HFF-Myc (cell line): ENCODE results near the gene ESYT3.

Source experiments
- DNase-seq: peaks from one replicate; pipeline ENCODE4 v3.0.0-alpha.2; 2011; ENCODE audit warnings: low read depth; ENCODE audit errors: extremely low read depth
- H3K4me3 ChIP-seq: replicated peaks from 2 replicates; pipeline ENCODE4 v1.5.1; 2011; ENCODE audit warnings: low read depth, mild to moderate bottlenecking, control low read depth, low read length
- TF ChIP-seq, protein P1 (sequence below): IDR thresholded peaks from 2 replicates; pipeline ENCODE4 v1.5.1; 2012; ENCODE audit warnings: mild to moderate bottlenecking, low read depth, low read length, control low read depth; ENCODE audit errors: missing control alignments

Gene ESYT3

DNA sequence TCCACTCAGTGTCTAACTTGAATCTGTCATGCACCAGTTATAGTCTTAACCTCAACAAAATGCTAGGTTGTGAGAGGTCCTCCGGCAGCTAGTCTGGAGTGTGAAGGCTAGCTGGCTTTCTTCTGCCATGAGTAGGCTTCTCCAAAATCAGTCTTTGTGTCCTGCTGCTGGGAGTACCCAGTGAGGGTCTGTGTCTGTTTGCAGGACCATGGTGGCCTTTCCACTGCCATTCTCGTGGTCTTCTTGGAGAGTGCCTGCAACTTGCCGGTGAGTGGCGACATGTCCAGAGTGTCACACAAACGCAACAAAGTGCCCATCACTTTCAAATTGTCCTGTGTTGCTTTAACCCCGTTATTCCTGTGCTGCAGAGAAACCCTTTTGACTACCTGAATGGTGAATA lies 34.0 kb downstream of the ESYT3 start:
- TF ChIP-seq, protein P1, sequence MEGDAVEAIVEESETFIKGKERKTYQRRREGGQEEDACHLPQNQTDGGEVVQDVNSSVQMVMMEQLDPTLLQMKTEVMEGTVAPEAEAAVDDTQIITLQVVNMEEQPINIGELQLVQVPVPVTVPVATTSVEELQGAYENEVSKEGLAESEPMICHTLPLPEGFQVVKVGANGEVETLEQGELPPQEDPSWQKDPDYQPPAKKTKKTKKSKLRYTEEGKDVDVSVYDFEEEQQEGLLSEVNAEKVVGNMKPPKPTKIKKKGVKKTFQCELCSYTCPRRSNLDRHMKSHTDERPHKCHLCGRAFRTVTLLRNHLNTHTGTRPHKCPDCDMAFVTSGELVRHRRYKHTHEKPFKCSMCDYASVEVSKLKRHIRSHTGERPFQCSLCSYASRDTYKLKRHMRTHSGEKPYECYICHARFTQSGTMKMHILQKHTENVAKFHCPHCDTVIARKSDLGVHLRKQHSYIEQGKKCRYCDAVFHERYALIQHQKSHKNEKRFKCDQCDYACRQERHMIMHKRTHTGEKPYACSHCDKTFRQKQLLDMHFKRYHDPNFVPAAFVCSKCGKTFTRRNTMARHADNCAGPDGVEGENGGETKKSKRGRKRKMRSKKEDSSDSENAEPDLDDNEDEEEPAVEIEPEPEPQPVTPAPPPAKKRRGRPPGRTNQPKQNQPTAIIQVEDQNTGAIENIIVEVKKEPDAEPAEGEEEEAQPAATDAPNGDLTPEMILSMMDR = no peak
- no peak overlapping the region for H3K4me3 ChIP-seq
- DNase-seq = no peak

DNA sequence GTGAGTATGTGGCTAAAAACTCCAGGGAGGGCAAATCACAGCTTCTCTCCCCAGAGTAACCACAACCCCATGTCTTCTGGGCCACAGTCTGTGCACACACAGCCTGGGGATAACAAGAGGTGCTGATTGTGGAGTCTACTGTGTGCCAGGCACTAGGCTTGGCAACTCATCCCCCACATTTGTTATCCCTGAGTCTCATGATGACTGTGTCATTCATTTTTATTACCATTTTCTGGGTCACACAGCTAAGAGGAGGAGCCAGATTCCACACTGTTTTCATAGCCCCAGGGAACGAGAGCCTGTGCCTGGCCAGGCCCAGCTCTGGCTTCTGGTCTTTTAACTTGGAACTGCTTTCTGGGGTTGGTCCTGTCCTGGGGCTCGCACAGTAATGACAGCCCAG lies 34.5 kb downstream of the ESYT3 start:
- DNase-seq = no peak
- no peak overlapping the region for H3K4me3 ChIP-seq
- TF ChIP-seq, protein P1 = no peak

DNA sequence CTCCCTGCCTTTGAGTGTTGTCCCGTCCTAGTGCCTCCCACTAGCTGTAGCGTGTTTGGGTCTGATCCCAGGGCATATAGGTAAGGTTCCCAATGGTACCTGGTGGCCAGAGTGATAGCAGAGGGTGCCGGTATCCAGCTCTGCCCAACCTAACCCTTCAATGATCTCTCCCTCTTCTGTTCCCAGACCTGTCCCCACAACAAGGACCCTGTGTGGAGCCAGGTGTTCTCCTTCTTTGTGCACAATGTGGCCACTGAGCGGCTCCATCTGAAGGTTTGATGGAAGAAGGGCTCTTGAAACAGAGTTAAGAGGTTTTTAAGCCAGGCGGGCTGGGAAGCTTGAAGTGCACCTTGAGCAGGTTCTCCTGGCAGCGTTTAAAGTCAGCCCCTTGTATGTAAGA lies 35.5 kb downstream of the ESYT3 start:
- no peak overlapping the region for H3K4me3 ChIP-seq
- TF ChIP-seq, protein P1 = no peak
- no peak for DNase-seq

DNA sequence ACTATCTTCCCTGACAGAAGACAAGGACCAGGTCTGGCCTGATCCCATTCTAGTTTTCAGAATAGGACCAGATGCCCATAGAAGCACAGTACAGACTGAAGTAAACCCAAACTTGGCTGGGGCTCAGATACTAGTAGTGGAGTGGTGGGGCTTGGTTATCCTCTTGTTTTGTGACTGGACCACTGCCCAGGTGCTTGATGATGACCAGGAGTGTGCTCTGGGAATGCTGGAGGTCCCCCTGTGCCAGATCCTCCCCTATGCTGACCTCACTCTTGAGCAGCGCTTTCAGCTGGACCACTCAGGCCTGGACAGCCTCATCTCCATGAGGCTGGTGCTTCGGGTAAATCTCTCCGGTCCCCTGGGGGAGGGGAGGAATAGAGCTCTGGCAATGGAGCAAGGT lies 36.3 kb downstream of the ESYT3 start:
- H3K4me3 ChIP-seq = no peak overlapping the region
- DNase-seq = no peak
- TF ChIP-seq, protein P1 = no peak

DNA sequence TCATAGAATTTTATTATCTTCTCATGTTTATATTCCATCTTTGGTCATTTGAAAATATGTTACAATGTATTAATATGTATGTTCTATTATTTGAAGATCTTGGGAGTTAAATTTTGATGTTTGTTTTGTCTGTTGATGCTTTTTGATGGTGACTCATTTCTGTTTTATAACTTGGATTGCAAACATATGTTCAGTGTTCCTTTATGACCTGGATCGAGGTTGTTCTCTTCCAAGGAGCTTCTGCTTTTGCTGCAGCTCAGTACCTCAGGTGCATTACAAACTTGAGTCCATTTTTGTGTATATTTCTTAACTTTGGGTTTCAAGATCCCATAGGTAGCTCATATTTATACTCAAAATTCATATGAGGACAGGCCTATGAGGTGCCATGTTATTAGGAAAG lies 37.1 kb downstream of the ESYT3 start:
- H3K4me3 ChIP-seq = no peak overlapping the region
- TF ChIP-seq, protein P1 = no peak
- no peak for DNase-seq

DNA sequence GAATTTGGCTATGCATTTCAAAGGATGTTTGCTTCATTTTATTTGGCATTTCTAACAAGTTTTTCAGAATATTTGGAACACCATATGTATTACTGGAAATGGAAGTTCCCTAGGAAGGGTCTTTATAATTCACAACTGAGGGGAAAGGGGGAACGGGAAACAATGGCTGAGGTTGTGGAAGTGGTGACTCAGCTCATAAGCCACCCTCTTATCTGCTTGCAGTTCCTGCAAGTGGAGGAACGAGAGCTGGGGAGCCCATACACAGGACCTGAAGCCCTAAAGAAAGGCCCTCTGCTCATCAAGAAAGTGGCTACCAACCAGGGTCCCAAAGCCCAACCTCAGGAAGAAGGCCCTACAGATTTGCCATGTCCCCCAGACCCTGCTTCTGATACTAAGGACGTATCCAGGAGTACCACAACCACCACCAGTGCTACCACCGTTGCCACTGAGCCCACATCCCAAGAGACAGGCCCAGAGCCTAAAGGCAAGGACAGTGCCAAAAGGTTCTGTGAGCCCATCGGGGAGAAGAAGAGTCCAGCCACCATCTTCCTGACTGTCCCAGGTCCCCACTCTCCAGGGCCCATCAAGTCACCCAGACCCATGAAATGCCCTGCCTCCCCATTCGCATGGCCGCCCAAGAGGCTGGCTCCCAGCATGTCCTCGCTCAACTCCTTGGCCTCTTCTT lies 37.9 kb downstream of the ESYT3 start:
- TF ChIP-seq, protein P1 = no peak
- no peak overlapping the region for H3K4me3 ChIP-seq
- DNase-seq = no peak

DNA sequence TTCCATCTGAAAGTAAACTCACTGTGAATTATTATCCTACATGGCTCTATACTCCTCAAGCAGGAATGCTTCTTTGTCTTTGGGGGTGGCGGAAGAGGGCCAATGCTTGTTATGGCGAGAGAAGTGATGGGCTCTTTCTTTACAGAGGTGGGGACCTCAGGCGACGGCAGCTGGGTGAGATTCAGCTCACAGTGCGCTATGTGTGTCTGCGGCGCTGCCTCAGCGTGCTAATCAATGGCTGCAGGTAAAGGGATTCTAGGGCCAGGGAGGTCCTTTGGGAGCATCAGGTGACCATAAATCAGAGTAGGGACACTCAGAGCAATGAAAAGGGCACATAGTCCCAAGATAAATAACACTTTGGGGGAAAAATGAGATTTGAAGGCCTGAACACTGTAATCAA lies 39.0 kb downstream of the ESYT3 start:
- no peak overlapping the region for H3K4me3 ChIP-seq
- no peak for DNase-seq
- TF ChIP-seq, protein P1 = no peak
